Duodenal mucosa (tissue), 2 donors: ENCODE data around the gene VARS2.

ENCODE experiments used
- H3K27ac ChIP-seq: one replicate; pipeline ENCODE4 v1.7.0; 2013; ENCODE audit warnings: low read depth, low read length
- H3K27me3 ChIP-seq, 2 donors: one replicate each; pipeline ENCODE4 v1.7.0; 2013; ENCODE audit warnings: low read length in 2 of 2, control low read depth in 1 of 2; ENCODE audit not compliant: insufficient read depth in 2 of 2, control insufficient read depth in 1 of 2
- H3K36me3 ChIP-seq, 2 donors: one replicate each; pipeline ENCODE4 v1.7.0; 2013; ENCODE audit warnings: low read length in 2 of 2, control low read depth in 1 of 2; ENCODE audit not compliant: insufficient read depth in 2 of 2, control insufficient read depth in 1 of 2
- H3K4me1 ChIP-seq, 2 donors: one replicate each; pipeline ENCODE4 v1.7.0; 2013; ENCODE audit warnings: low read length in 2 of 2, control low read depth in 1 of 2; ENCODE audit not compliant: insufficient read depth in 2 of 2, control insufficient read depth in 1 of 2
- H3K4me3 ChIP-seq, 2 donors: one replicate each; pipeline ENCODE4 v1.7.0; 2013; ENCODE audit warnings: low read length in 2 of 2, low read depth in 1 of 2
- H3K9ac ChIP-seq, 2 donors: one replicate each; pipeline ENCODE4 v1.7.0; 2013; ENCODE audit warnings: low read length in 2 of 2, low read depth in 1 of 2
- H3K9me3 ChIP-seq, 2 donors: one replicate each; pipeline ENCODE4 v1.7.0; 2013; ENCODE audit warnings: low read length in 2 of 2, control low read depth in 1 of 2; ENCODE audit not compliant: control insufficient read depth in 1 of 2

VARS2 gene

GRCh38 chr6:30974490-30975252 is 60.6 kb downstream of the VARS2 start:
- H3K9ac ChIP-seq = no peak overlapping the region
- no peaks in the 10 kb centered on the region for H3K9me3 ChIP-seq
- H3K36me3 ChIP-seq = no peaks in the 10 kb centered on the region
- no peak overlapping the region for H3K27ac ChIP-seq
- no peaks in the 10 kb centered on the region for H3K4me1 ChIP-seq
- H3K27me3 ChIP-seq = peaks cover 5 to 6% of the 10 kb centered on the region in 2 donors
- no peak overlapping the region for H3K4me3 ChIP-seq
